IMR-90 (cell line): ENCODE measurements around the gene CFAP69.

Source experiments
- BHLHE40 ChIP-seq: fragments of 150-350 bp; IDR thresholded peaks from 2 replicates; pipeline ENCODE4 v1.6.1; 2016; ENCODE audit warnings: mild to moderate bottlenecking, low read depth, low read length
- CEBPB ChIP-seq: IDR thresholded peaks from 2 replicates; pipeline ENCODE4 v1.6.1; 2012; ENCODE audit warnings: low read depth, low read length, improper control_type of control experiment
- FOS ChIP-seq: fragments of 150-350 bp; IDR thresholded peaks from 2 replicates; pipeline ENCODE4 v1.6.1; 2016; ENCODE audit warnings: low read depth, low read length
- MAFK ChIP-seq: IDR thresholded peaks from 2 replicates; pipeline ENCODE4 v1.6.1; 2012; ENCODE audit warnings: low read depth, low read length, improper control_type of control experiment
- MXI1 ChIP-seq: IDR thresholded peaks from 2 replicates; pipeline ENCODE4 v1.6.1; 2012; ENCODE audit warnings: low read depth, mild to moderate bottlenecking, low read length, moderate library complexity, borderline replicate concordance
- POLR2A ChIP-seq: IDR thresholded peaks from 2 replicates; pipeline ENCODE4 v1.6.1; 2012; ENCODE audit warnings: mild to moderate bottlenecking, low read depth, low read length
- RAD21 ChIP-seq: IDR thresholded peaks from 2 replicates; pipeline ENCODE4 v1.6.1; 2012; ENCODE audit warnings: low read length, improper control_type of control experiment
- RCOR1 ChIP-seq: IDR thresholded peaks from 2 replicates; pipeline ENCODE4 v1.6.1; 2012; ENCODE audit warnings: mild to moderate bottlenecking, low read length, improper control_type of control experiment; ENCODE audit not compliant: insufficient replicate concordance
- SMC3 ChIP-seq: fragments of 150-350 bp; IDR thresholded peaks from 2 replicates; pipeline ENCODE4 v1.6.1; 2016; ENCODE audit warnings: low read depth, mild to moderate bottlenecking, antibody characterized with exemption, low read length, moderate library complexity
- TF ChIP-seq, protein P1 (sequence below): conservative IDR thresholded peaks from 2 replicates; pipeline ENCODE4 v1.5.1; 2012; ENCODE audit warnings: mild to moderate bottlenecking, low read depth, low read length, improper control_type of control experiment
- TF ChIP-seq, protein P2 (sequence below): fragments of 150-350 bp; IDR thresholded peaks from 2 replicates; pipeline ENCODE4 v1.6.1; 2016; ENCODE audit warnings: low read depth, mild to moderate bottlenecking, low read length, moderate library complexity, borderline replicate concordance
- TF ChIP-seq, protein P3 (sequence below): fragments of 150-350 bp; IDR thresholded peaks from 2 replicates; pipeline ENCODE4 v1.6.1; 2017; ENCODE audit warnings: mild to moderate bottlenecking, antibody characterized with exemption, low read length, low read depth

DNA sequence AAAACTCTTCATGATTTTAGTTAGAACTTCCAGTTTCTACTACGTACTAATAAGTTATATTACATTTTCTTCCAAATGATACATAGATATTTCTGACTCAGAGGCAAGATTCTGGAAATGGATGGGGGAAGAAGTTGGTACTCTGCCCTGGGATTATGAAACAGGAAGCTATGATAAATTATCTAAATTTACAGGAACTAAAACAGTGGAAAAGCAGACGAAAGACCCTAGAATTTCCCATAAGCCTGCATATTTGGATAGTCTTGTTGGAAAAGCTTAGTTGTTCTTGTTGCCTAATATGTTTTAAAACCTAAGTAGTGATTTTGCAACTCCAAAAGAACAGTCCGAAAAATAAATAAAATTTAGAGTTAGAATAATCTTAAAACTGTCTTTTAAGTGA, 21.8 kb downstream of the CFAP69 start:
- TF ChIP-seq, protein P1, sequence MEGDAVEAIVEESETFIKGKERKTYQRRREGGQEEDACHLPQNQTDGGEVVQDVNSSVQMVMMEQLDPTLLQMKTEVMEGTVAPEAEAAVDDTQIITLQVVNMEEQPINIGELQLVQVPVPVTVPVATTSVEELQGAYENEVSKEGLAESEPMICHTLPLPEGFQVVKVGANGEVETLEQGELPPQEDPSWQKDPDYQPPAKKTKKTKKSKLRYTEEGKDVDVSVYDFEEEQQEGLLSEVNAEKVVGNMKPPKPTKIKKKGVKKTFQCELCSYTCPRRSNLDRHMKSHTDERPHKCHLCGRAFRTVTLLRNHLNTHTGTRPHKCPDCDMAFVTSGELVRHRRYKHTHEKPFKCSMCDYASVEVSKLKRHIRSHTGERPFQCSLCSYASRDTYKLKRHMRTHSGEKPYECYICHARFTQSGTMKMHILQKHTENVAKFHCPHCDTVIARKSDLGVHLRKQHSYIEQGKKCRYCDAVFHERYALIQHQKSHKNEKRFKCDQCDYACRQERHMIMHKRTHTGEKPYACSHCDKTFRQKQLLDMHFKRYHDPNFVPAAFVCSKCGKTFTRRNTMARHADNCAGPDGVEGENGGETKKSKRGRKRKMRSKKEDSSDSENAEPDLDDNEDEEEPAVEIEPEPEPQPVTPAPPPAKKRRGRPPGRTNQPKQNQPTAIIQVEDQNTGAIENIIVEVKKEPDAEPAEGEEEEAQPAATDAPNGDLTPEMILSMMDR = no peak
- TF ChIP-seq POLR2A (no peak), BHLHE40 (no peak), MAFK (no peak), SMC3 (no peak), CEBPB (0 out of 2 replicates have a peak, but pooled peaks have one; percentile 11), RCOR1 (no peak), MXI1 (no peak), FOS (no peak), RAD21 (no peak)
- TF ChIP-seq, protein P2, sequence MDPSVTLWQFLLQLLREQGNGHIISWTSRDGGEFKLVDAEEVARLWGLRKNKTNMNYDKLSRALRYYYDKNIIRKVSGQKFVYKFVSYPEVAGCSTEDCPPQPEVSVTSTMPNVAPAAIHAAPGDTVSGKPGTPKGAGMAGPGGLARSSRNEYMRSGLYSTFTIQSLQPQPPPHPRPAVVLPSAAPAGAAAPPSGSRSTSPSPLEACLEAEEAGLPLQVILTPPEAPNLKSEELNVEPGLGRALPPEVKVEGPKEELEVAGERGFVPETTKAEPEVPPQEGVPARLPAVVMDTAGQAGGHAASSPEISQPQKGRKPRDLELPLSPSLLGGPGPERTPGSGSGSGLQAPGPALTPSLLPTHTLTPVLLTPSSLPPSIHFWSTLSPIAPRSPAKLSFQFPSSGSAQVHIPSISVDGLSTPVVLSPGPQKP = no peak
- TF ChIP-seq, protein P3, sequence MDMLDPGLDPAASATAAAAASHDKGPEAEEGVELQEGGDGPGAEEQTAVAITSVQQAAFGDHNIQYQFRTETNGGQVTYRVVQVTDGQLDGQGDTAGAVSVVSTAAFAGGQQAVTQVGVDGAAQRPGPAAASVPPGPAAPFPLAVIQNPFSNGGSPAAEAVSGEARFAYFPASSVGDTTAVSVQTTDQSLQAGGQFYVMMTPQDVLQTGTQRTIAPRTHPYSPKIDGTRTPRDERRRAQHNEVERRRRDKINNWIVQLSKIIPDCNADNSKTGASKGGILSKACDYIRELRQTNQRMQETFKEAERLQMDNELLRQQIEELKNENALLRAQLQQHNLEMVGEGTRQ = no peak
